GM18508 (cell line): ENCODE data around the gene C6orf52.
"Not testable (repeated sequence)": the region's sequence is repeated elsewhere in the genome, so short reads cannot be mapped to it uniquely, and the experiment has no call there.

Experiments used
- ATAC-seq: cut with Tn5 transposase; IDR thresholded peaks from one replicate; pipeline ENCODE4 v1.9.1; 2021; ENCODE audit warnings: moderate number of reproducible peaks; ENCODE audit not compliant: insufficient read depth, unreplicated experiment

Gene C6orf52

DNA sequence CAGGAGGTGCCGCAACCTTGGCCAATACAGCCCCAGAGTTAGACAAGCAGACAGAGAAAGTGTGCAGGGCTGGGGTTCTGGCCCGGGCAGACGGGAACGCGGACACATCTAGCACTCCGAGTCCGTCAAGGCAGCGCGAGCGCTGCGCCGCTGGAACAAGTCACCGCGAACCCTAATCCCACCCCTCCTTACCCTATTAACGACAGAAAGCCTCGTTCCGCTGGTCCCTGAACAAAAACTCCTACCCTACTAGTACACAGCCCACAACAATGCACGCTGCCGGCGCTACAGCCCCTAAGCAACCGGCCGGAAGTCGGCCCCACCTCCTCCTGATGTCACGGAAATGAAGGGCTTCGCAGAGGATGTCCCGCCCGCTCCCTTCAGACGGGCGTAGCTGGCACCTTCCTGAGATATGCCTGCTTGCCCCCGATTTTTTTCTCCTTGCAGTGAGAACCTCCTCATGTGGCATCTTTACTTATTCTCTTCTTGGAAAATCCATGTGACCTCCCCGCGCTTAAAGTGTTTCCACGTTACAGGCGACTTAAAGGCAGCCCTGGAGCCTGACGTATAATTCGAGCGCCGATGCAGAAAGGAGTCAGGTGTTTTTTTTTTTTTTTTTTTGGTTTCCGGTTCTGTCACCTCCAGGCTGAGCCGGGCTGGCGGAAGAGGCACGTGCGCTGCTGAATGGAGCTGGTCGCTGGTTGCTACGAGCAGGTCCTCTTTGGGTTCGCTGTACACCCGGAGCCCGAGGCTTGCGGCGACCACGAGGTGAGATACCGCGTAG lies at the start of gene C6orf52, which contains the start of gene PAK1IP1:
Gene C6orf52, minus strand, starts transcription at position 315 of the 784 bp plus-strand sequence. CDS start 7,066 bp downstream, outside the sequence.
Gene PAK1IP1, plus strand, starts transcription at position 671 of the 784 bp plus-strand sequence. Its CDS starts 14 bp downstream, at position 685.
- ATAC-seq, result peak; percentile 91

DNA sequence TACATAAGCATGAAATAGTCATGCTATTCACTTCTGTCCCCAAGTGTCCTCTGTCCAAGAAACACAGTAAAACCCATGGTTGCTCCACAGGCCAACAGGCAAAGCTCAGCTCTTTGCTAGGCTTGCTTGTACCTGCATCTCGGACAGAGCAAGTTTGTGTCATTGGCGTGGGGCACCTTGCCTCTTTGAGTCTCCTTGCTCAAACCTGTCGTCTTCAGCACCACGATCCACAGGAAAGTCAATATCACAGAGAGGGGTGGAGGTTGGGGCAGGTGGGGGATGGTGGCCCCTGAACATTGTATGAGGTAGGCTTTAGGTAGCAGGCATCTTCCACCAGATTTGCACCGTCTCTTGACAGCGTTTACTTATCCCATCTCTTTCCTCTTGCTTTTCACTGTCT lies 49.1 kb upstream of the C6orf52 start:
- no peak for ATAC-seq

DNA sequence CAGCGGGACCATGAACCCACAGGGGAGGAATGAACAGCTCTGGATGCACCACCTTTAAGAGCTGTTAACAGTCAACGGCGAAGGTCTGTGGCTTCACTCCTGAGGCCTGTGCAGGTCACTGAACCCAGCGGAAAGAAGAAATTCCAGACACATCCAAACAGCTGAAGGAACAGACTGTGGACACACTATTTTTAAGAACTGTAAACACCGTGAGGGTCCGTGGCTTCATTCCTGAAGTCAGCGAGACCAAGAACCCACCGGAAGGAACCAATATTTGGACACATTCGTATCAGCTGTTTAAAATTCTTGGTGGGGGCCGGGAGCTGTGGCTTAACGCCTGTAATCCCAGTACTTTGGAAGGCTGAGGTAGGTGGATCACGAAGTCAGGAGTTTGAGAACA lies 47.8 kb upstream of the C6orf52 start:
- no peak for ATAC-seq

DNA sequence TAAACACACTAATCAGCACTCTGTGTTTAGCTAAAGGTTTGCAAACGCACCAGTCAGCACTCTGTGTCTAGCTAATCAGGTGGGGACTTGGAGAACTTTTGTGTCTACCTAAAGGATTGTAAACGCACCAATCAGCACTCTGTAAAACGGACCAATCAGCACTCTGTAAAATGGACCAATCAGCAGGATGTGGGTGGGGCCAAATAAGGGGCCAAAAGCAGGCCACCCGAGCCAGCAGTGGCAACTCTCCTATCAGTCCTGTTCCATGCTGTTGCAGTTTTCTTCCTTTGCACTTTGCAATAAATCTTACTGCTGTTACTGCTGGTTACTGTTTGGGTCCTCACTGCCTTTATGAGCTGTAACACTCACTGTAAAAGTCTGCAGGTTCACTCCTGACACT lies 47.2 kb upstream of the C6orf52 start:
- ATAC-seq, result not testable (repeated sequence)

DNA sequence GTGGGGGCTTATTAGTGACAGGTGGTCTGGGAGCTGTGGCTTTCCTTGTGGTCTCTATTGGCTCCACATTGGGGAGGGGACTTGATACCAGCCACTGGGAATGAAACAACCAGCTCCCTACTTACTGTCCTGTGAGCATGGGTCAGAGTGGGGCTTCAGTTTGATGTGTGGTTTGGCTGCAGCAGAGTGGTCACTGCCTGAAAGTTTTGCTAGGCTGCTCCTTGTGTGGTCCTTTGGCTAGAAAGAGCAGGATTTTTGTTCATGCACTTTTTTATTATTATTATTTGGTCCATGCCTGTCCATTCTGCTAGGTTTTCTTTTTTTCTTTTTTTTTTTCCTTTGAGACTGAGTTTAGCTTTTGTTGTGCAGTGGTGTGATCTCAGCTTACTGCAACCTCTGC lies 45.6 kb upstream of the C6orf52 start:
- no peak for ATAC-seq

DNA sequence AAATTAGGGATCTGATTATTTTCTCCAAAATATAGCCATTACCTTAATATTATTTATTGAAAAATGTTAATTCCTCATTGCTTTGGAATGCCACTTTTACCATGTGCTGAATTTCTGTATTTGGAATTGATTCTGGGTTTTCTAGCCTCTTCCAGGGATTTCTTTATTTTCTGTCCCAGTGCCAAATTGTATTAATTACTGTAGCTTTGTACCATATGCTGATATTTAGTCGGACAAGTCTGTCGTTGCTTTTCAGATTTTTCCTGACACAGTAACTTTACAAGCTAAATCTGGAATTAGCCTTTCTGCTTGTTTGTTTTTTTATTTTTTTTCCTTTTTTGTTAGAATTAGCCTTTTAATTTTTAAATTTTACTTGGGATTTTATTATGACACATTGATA lies 42.3 kb upstream of the C6orf52 start:
- no peak for ATAC-seq

DNA sequence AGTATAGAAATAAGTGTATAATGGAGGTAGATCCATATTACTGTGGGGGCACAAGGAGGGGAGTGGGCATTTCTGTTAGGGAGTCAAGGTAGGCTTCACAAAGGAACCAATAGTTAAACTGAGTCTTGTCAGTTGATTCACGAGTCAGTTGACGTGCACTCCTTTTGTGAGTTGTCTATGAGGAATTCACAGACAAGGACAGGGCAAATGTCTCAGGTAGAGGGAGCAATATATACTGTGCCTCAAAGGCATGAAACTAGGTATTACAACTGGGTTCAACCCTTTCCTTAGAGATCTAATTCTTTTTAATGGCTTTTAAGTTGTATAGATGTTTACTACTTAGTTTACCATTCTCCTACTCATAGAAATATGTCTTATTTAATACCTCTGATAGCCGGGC lies 39.4 kb upstream of the C6orf52 start:
- no peak for ATAC-seq

DNA sequence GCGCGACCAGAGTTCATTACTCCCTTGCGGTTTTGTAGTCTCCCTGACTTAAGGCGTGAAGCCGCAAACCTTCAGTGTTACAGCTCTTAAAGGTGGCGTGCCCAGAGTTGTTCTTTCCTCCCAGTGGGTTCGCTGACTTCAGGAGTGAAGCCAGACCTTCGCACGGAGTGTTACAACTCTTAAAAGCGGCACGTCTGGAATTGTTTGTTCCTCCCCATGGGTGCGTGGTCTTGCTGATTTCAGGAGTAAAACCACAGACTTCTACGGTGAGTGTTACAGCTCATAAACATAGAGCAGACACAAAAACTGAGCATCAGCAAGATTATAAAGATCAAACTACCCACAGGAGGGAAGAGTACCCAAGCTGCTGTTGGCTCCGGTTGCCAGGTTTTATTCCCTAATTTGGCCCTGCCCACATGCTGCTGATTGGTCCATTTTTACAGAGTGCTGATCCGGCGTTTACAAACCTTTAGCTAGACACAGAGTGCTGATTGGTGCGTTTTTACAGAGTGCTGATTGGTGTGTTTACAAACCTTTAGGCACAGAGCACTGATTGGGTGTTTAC lies 38.8 kb upstream of the C6orf52 start:
- no peak for ATAC-seq

DNA sequence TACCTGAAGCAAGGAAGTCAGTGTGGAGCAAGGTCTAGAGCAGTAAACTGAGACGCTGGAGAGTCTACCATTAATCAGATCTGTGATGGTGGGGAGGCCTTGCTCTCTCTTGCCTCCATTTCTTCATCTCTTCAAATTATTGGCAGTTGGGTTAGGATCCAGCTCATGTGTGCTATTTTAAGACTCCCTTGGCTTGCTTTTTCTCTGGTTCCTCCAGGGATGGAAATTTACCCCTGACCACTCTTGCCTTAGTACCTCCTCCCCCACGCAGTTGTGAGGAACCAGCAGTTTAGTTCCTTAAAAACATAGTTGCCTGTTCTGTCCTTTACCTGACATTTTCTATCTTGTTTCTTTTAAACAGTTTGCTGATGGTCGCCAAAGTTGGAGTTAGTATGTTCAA lies 35.8 kb upstream of the C6orf52 start:
- no peak for ATAC-seq

DNA sequence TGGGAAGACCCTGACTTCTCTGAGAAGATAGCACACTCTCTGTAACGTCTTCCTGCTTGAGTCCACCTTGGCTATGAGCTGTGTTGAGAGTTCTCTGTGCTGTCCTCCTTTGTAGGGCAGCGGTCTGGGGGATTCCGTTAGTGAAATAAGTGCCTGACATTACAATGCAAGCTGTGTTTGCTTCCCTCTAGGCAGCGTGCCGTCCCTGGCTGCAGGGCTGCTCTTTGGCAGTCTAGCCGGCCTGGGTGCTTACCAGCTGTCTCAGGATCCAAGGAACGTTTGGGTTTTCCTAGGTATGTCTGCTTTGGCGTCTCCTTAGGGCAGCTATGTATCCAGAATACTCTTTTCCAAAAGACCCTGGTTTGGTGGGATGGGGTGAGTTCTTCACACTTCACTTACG lies 31.3 kb upstream of the C6orf52 start:
- no peak for ATAC-seq

DNA sequence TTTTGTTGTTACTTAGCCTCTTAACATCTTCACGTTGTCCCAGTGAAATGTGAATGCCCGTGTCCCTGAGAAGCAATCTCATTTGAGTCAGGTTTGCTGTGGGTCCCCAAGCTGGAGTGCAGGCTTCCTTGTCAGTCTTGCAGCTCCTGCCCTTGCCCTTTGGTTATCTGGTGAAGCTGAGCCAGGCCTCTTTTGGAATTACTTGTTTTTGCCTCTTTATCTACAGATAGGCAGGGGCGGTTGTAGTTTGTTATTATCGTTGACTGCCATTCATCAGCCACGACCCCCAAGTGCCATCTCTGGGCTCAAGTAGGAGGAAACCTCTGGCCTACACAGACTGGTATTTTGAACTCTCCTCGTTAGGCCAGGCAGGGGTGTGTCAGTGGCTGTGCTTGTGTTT lies 30.6 kb upstream of the C6orf52 start:
- ATAC-seq, result no peak

DNA sequence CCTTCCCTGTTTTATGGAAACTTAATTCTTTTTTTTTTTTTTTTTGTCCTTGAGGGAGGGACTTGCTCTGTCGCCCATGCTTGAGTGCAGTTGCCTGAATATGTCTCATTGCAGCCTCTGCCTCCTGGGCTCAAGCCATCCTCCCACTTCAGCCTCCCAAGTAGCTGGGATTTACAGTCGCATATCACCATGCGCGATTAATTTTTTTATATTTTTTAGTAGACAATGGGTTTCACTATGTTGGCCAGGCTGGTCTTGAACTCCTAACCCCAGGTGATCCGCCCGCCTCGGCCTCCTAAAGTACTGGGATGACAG lies 29.1 kb upstream of the C6orf52 start:
- ATAC-seq, result no peak

DNA sequence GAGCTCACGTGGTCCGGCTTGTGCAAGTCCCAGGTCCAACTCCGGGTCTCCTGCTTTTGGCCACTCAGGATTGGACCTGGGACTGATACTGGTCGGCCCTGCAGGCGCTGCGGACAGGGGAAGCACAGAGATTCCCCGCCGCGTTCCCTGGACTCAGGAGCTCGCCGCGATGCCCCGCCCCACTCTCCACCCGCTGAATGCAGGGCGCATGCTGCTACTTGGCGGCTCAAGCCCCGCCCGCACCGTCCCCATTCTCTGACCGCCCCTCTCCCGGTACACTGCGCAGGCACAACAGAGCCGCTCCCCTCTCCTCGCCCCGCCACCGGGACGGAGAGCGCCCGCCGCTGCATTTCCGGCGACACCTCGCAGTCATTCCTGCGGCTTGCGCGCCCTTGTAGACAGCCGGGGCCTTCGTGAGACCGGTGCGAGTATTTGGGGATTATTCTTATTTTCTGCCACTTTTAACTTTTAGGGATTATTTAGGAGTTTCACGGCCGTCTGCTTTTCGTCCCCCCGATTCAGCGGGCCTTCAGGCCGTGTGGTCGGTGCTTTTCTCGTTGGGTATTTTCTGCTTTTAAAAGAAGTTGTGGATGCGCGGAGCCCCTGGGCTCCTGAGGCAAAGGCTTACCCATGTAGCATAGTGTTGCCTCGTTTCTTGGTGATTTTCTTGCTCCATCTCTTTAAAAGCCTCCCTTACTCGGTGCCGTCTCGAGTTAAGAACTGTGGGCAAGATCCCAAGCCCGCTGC lies 28.6 kb upstream of the C6orf52 start, which contains the start of gene TMEM14C:
Gene TMEM14C, plus strand, starts transcription at position 251 of the 747 bp plus-strand sequence. CDS start 1,544 bp downstream, outside the sequence.
- ATAC-seq, result peak; percentile 82

DNA sequence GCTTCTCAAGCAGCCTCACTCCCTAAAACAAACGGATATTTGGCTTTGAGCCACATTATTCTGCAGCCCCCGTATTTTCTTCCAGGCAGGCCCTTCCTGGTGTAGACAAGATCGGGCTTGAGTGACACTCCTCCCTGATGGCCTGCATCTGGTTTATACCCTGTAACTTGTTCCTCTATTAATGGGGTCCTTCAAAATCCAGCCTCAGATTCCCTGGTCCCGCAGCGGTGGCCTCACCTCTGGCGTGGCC lies 28.1 kb upstream of the C6orf52 start:
- ATAC-seq, result no peak

DNA sequence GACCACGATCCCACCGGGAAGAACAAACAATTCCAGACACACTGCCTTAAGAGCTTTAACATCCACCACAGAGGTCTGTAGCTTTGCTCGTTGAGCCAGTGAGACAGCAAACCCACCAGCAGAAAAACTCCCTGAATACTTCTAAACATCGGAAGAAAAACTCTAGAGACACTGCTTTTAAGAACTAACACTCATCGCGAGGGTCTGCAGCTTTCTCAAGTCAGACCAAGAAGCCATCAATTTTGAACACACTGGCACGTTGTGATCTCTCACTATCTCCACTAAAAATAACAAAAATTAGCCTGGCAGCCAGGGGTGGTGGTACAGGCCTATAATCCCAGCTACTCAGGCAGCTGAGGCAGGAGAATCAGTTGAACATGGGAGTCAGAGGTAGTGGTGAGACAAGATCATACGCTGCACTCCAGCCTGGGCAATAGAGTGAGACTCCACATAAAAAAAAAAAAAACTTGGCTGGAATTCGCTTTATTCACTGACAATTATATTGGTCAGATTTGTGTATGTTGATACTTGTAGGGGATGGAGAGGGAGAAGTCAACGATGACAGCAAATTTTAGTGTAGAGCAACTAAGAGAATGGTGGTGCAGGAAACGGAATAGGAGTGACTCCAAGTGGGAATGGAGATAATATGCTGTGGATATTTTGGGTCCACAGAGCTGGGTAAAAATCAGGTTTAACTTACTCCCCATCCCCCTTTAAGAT lies 27.6 kb upstream of the C6orf52 start:
- ATAC-seq, result no peak

DNA sequence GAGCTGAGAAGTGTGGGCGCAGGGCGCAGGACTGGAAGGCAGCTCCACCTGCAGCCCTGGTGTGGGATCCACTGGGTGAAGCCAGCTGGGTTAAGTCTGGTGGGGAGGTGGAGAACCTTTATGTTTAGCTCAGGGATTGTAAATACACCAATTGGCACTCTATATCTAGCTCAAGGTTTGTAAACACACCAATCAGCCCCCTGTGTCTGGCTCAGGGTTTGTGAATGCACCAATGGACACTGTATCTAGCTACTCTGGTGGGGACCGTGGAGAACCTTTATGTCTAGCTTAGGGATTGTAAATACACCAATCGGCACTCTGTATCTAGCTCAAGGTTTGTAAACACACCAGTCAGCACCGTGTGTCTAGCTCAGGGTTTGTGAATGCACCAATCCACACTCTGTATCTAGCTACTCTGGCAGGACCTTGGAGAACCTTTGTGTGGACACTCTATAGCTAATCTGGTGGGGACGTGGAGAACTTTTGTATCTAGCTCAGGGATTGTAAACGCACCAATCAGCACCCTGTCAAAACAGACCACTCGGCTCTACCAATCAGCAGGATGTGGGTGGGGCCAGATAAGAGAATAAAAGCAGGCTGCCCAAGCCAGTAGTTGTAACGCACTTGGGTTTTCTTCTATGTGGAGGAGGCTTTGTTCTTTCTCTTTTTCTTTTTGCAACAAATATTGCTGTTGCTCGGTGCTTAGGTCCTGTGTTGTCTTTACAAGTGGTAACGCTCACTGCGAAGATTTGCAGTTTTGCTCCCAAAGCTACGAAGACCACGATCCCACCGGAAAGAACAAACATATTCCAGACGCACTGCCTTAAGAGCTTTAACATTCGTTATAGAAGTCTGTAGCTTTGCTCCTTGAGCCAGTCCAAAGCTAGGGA lies 26.8 kb upstream of the C6orf52 start:
- ATAC-seq, result not testable (repeated sequence)

DNA sequence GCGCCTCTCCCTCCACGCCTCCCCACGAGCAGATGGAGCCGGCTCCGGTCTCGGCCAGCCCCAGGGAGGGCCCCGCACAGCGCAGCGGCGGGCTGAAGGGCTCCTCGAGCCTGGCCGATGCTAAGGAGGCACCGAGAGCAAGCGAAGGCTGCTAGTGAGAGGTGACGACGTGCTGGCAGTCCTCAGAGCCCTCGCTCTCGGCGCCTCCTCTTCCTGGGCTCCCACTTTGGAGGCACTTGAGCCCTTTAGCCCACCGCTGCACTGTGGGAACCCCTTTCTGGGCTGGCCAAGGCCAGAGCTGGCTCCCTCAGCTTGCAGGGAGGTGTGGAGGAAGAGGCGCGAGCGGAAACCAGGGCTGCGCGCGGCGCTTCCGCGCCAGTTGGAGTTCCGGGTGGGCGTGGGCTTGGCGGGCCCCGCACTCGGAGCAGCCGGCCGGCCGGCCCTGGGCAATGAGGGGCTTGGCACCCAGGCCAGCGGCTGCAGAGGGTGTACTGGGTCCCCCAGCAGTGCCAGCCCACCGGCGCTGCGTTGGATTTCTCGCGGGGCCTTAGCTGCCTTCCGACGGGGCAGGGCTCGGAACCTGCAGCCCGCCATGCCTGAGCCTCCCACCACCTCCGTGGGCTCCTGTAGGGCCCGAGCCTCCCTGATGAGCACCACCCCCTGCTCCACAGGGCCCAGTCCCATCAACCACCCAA lies 26.0 kb upstream of the C6orf52 start:
- ATAC-seq, result no peak

DNA sequence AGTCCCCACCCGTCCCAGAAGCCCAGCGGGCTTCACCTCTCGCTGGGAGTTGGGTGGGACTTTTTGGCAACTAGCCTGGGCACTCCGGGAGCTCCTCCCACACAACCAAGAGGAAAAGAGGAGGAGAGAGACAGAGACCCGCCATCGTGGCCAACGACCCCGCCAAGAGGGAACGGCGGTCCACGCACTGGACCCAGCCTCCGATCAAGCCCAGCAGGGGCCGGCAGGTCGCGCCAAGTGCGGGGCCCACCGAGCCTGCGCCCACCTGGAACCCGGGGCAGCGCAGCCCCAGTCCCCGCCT lies 25.5 kb upstream of the C6orf52 start:
- ATAC-seq, result no peak

DNA sequence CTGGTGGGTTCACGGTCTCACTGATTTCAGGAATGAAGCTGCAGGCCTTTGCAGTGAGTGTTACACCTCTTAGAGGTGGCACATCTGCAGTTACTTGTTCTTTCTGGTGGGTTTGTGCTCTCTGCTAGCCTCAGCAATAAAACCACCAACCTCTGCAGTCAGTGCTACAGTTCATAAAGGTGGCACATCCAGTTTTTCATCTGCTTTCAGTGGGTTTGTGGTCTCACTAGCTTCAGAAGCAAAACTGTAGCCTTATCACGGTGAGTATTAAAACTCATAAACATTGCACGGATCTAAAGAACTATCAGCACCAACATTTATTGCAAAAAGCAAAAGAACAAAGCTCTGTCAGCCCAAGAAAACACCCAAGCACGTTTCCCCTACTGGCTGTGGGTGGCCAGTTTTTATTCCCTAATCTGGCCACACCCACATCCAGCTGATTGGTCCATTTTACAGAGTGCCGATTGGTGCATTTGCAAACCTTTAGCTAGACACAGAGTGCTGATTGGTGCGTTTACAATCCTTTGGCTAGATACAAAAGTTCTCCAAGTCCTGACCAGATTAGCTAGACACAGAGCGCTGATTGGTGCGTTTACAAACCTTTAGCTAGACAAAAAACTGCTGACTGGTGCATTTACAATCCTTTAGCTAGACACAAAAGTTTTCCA lies 25.0 kb upstream of the C6orf52 start:
- no peak for ATAC-seq
